ENCODE measurements around the gene TTC7B.

DNA sequence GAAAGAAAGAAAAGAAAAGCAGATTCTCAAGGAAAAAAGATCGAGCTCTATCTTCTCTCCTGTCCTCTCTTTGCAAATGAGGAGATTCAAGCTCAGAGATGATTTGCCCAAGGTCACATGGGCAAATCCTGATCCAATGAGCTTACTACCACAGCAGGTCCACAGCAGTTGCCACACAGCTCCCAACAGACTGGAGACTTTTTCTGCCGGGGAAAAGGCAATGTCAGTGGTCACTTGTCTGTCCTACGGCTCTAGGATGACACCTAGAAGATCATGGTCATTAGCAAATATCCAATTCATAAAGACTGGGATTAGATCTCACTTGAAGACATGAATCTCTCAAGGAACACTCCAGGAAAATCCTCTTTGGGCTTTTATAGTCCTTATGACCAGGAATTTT, 58.8 kb downstream of the TTC7B start:
- TF ChIP-seq, protein P1, sequence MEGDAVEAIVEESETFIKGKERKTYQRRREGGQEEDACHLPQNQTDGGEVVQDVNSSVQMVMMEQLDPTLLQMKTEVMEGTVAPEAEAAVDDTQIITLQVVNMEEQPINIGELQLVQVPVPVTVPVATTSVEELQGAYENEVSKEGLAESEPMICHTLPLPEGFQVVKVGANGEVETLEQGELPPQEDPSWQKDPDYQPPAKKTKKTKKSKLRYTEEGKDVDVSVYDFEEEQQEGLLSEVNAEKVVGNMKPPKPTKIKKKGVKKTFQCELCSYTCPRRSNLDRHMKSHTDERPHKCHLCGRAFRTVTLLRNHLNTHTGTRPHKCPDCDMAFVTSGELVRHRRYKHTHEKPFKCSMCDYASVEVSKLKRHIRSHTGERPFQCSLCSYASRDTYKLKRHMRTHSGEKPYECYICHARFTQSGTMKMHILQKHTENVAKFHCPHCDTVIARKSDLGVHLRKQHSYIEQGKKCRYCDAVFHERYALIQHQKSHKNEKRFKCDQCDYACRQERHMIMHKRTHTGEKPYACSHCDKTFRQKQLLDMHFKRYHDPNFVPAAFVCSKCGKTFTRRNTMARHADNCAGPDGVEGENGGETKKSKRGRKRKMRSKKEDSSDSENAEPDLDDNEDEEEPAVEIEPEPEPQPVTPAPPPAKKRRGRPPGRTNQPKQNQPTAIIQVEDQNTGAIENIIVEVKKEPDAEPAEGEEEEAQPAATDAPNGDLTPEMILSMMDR (IDR thresholded peaks at IDR 0.05), result no peak
- TF ChIP-seq POLR2A (IDR thresholded peaks at IDR 0.05), result no peak

Data from esophagus squamous epithelium (tissue), 4 donors.